ENCODE measurements around the gene ZNF641.
"Not testable (repeated sequence)": the region's sequence is repeated elsewhere in the genome, so short reads cannot be mapped to it uniquely, and the experiment has no call there.

Gene ZNF641

DNA sequence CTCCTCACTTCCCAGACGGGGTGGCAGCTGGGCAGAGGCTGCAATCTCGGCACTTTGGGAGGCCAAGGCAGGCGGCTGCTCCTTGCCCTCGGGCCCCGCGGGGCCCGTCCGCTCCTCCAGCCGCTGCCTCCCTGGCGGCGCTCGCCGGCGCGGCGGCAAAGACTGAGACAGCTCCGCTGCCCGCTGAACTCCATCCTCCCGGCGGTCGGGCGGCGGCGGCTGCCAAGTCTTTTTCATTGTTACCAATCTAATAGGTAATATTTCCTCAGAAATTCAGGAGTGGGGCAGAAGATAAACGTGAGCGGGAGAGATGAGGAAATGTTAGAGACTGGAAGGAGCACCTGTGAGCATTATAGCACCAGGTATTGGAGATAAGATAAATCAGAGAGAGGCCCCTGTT lies 17.0 kb downstream of the ZNF641 start:
- DNase-seq = not testable (repeated sequence)

DNA sequence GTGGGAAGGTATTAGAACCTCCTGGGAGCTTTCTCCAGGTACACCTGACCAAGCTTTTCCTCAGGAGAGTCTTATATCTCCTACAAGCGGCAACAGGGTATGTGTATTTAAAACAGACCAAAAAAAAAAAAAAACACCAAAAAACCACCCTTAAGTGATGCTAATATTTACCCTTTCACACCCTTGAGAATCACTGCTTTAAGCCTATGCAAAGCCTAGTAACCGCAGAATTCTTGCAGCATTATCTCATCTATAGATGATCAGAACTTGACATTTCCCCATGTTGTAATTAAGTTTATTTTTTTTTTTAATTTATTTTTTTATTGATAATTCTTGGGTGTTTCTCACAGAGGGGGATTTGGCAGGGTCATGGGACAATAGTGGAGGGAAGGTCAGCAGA lies 19.3 kb downstream of the ZNF641 start:
- no peak for DNase-seq

DNA sequence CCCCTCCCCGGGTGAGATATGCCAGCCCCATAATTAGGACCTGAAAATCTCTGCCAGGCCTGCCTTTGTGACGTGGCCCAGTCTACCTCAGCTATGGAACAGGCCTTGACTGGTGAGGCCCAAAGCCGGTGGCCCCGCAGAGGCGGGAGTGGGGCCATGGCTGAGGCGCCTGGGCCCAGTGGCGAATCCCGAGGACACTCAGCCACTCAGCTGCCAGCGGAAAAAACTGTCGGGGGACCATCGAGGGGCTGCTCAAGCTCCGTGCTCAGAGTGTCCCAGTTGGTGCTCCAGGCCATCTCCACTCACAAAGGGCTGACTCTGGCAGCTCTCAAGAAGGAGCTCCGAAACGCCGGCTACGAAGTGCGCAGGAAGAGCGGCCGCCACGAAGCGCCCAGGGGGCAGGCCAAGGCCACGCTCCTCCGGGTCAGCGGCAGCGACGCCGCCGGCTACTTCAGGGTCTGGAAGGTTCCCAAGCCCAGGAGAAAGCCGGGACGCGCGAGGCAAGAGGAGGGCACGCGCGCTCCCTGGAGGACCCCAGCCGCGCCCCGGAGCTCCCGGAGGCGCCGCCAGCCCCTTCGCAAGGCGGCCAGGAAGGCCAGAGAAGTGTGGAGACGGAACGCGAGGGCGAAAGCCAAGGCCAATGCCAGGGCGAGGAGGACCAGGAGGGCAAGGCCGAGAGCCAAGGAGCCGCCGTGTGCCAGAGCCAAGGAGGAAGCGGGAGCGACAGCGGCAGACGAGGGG lies 21.4 kb downstream of the ZNF641 start:
- no peak for DNase-seq

- DNase-seq = no peak
These were observed 34.2 kb downstream of the ZNF641 start for GRCh38 chr12:48316491-48316890.

DNA sequence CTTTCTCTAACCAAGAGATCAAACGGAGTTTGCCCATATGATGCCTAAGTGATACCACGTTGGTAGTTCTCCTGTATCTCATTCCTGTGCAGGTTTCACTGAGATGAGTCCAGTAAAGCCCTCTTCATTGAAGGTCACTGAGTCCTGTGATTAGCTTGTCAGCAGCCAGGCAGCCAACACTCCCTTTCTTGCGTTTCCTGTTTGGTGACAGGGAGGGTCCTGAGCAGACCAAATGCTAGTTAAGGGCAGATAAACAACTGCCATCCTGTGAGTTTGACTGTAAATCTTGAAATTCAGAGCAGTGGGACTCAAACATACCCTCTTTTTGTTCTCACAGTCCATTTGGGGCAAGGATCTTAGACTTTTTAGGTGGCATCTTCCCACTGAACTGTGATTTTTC lies 39.4 kb downstream of the ZNF641 start:
- no peak for DNase-seq

DNA sequence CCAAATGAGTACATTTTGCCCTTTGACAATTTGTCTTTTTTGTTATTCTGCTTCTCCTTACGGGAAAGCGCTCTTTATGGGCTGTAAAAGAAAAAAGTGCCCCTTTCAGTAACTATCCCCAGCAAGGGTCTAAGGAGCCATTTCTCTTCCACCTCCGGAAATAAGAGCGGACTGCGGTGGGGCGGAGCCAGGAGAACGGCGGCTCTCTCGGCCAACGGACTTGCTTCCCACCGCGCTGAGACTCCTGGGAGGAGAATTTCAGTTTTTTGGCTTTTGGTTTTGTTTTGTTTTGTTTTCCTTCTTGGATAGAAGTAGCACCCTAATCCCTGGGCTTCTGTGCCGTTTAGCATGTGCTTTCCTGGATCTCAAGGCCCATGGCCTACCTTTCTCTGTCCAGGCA lies 43.5 kb downstream of the ZNF641 start:
- DNase-seq = no peak

DNA sequence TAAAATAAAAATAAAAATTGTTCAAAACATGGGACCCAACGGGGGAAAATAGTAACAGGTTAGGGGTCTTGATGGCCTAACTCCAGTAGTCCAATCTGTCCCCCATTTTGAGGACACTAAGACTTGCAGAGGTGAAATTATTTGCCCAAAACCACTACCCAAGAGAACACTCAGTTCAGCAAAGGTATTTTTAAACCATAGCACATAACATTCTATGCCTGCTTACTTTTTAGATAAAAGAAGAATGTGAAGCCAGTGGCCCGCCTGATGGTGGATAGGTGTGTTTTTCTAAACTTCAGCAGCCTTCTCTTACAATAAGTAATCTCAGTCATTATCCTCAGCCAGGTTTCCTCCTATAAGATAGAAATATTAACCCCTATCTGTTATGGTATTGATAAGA lies 45.5 kb downstream of the ZNF641 start:
- no peak for DNase-seq

GRCh38 chr12:48302161-48302911 lies 48.4 kb downstream of the ZNF641 start:
- no peak for DNase-seq

DNA sequence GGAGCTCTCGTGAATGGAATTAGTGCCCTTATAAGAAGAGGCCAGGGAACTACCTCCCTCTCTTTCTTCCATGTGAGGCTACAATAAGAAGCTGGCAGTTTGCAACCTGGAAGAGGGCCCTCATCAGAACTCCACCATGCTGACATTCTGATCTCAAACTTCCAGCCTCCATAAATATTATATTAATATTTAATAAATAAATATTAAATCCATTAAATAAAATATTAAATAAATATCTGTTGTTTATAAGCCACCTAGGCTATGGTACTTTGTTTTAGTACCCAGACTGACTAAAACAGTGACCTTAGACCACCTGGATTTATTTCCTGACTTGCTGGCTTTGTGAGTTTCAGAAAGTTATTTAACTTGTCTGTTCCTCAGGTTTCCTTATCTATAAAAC lies 49.9 kb downstream of the ZNF641 start:
- DNase-seq = no peak

- no peak for DNase-seq
These were observed 54.0 kb downstream of the ZNF641 start for GRCh38 chr12:48296586-48297282.

- no peak for DNase-seq
These were observed 58.7 kb downstream of the ZNF641 start for GRCh38 chr12:48292040-48292439.

DNA sequence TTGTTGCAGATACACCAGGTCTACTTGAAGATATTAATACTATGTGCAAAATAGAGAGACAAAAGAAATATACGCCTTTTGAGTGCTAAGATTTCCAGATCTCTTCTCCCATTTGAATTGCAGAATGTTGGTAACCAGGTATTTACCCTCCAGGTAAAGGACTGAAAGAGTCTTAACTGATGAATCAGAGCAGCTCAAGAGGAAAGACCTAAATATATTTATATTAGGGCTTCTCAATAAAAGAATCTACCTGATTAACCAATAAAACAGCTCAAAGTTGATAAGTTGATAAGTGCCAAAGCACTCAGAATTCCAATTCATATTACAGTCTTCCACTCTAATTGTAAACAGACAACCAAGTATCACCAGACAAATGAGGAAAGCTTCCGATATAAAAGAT lies 59.2 kb downstream of the ZNF641 start:
- no peak for DNase-seq

DNA sequence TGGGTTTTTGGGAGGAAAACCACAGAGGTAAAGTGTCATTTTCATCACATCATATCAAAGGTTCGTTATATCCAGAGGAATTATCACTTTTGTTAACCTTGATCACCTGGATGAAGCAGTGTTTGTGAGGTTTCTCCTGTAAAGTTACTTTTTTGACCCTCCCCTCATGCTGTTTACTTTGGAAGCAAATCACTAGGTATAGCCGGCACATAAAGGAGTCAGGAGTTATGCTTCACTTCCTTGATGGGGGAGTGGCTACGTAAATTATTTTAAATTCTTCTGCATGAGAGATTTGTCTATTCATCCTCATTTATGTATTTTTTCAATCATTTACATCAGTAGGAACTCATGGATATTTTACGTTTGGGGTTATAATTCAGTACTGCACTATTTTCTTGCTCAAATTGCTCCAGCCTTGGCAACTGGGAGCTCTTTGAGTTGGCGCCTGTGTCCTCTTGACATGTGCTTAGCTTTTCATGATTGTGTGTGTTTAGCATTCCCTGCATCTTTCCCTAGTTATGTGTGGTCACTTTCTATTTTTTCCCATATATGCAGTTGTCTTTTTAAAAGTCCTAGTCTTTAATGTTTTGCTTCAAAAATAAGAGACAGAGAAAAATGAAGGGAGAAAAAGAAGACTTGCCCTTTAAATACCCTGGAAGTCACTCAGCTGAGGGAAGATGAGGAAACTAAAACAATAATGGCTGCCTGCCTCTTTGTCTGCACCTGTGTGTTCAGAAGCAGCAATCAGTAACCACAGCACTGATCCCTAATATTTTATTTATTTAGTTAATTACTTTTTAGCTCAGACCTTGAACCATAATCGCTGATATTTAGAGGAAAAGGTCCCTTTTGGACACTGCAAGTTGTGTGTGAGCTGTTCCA lies 62.1 kb downstream of the ZNF641 start:
- DNase-seq = no peak

Measured in T1000 (cell line).